ENCODE measurements around the gene KIAA1210. TPM values are rescaled to one million over a fixed set of nuclear protein-coding genes. Genes with fewer than 3 reads are reported as not detected.

Gene KIAA1210
- polyA plus RNA-seq, 3 donors, result not detected

DNA sequence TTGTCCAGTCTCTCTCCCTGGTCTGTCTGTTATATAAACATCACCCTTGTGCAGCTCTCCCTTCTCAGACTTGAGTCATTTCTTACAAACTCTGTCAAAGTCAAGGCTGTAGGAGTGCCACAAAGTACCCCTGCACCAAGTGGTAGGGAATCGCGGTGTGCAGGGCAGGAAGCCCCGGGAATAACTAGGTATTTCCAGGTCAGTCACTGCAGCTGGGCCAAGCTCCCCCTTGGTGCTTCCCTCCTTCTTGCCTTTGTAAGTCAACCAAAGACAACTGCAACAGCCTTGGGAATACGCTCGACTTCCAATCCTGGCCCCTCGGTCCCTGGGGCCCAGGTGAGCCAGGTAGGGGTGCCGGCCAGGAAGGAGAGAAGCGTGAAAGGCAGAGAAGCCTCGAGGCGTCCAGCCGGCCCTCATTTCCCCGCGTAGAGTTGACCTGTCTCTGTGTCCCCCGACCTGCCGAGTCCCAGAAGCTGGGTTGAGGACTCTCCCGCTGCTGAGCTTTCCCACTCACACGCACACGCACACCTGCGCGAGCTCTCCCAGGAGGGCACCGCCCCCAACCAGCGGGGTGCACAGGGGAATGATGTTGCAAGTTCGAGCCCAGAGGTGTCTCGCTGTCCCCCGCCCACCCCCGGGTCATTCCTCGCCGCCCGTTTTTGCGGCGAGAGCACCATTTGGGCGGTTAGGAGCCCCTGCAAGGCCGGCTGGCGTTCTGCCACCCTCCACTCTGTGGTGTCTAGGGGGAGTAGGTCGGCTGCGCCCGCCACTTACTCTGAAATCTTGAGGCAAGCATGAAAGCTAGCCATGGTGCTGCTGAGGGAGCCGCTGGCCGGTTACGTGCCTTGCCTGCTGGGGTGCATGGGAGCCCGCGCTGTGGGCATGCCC lies 22.8 kb upstream of the KIAA1210 start:
- Histone ChIP-seq H3K27ac (ENCODE audit: low read depth in 1 of 2, low read length in 2 of 2) (no peak overlapping the region), H2AFZ (ENCODE audit: insufficient read depth, low read depth, low read length, poor library complexity, severe bottlenecking) (no peak overlapping the region), H3K27me3 (ENCODE audit: control insufficient read depth in 2 of 2, insufficient read depth in 2 of 2, low read length in 2 of 2) (peaks cover 0 to 10% of the 10 kb centered on the region in 2 donors), H3K36me3 (replicated peaks in 1 of 2; ENCODE audit: control insufficient read depth in 1 of 2, insufficient read depth in 2 of 2, low read length in 2 of 2) (no peaks in the 10 kb centered on the region), H3K4me3 (replicated peaks in 1 of 3; ENCODE audit: low read depth in 2 of 3, low read length in 3 of 3) (no peak overlapping the region), H3K79me2 (ENCODE audit: insufficient read depth, low read length) (no peaks in the 10 kb centered on the region), H3K4me2 (replicated peaks; ENCODE audit: extremely low read depth, low read length, poor library complexity, severe bottlenecking) (no peak overlapping the region), H4K20me1 (ENCODE audit: insufficient read depth, low read length) (no peaks in the 10 kb centered on the region), H3K9ac (ENCODE audit: insufficient read depth, low read length, poor library complexity, severe bottlenecking) (no peak overlapping the region), H3K4me1 (ENCODE audit: control insufficient read depth in 1 of 2, insufficient read depth in 2 of 2, low read length in 2 of 2) (no peaks in the 10 kb centered on the region), H3K9me3 (replicated peaks in 1 of 2; ENCODE audit: control insufficient read depth in 1 of 2, insufficient read depth in 1 of 2, low read length in 2 of 2) (no peaks in the 10 kb centered on the region)
- intact Hi-C loops (cut with micrococcal nuclease), result no loop called here
- Mint-ChIP-seq H3K27ac (no peak overlapping the region), H3K36me3 (no peaks in the 10 kb centered on the region), H3K4me3 (peak overlapping the region in 1 of 2 donors; percentile 15), H3K9me3 (peaks cover 0 to 5% (median 0%) of the 10 kb centered on the region in 7 donors), H3K27me3 (ENCODE audit: low read depth in 3 of 3) (peaks cover 14 to 22% (median 16%) of the 10 kb centered on the region in 3 donors), H3K4me1 (no peaks in the 10 kb centered on the region)
- TF ChIP-seq, protein P1, sequence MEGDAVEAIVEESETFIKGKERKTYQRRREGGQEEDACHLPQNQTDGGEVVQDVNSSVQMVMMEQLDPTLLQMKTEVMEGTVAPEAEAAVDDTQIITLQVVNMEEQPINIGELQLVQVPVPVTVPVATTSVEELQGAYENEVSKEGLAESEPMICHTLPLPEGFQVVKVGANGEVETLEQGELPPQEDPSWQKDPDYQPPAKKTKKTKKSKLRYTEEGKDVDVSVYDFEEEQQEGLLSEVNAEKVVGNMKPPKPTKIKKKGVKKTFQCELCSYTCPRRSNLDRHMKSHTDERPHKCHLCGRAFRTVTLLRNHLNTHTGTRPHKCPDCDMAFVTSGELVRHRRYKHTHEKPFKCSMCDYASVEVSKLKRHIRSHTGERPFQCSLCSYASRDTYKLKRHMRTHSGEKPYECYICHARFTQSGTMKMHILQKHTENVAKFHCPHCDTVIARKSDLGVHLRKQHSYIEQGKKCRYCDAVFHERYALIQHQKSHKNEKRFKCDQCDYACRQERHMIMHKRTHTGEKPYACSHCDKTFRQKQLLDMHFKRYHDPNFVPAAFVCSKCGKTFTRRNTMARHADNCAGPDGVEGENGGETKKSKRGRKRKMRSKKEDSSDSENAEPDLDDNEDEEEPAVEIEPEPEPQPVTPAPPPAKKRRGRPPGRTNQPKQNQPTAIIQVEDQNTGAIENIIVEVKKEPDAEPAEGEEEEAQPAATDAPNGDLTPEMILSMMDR (IDR thresholded peaks at IDR 0.05), result no peak
- no peak for DNase-seq
- WGBS (ENCODE audit: insufficient coverage), result 67% methylated on average over 14 of the region's 42 CpGs

DNA sequence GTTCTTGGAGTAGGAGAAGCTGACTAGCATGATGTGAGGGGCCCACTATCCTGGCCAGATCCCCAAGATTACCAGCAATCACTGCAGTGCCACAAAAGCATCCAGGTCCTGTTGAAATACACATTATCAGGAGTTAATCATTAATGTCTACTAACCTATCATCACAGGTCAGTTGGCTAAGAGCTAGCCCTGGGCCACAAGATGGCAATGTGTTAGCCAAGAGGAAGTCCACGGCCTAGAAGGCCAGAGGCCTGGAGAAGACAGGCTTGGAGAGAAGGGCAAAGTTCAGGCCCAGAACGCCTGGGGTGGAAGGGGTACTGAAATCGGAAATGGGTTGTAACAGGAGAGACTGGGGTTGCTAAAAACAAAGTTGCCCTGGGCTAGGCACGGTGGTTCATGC lies 19.9 kb upstream of the KIAA1210 start:
- intact Hi-C loops (cut with micrococcal nuclease), result no loop called here
- no peak overlapping the region for H3K4me3 Mint-ChIP-seq
- H3K9me3 ChIP-seq (replicated peaks in 1 of 2; ENCODE audit: control insufficient read depth in 1 of 2, insufficient read depth in 1 of 2, low read length in 2 of 2), result no peaks in the 10 kb centered on the region
- H3K4me3 ChIP-seq (replicated peaks in 1 of 3; ENCODE audit: low read depth in 2 of 3, low read length in 3 of 3), result no peak overlapping the region
- TF ChIP-seq, protein P1 (IDR thresholded peaks at IDR 0.05), result no peak
- H3K79me2 ChIP-seq (ENCODE audit: insufficient read depth, low read length), result no peaks in the 10 kb centered on the region
- H3K9ac ChIP-seq (ENCODE audit: insufficient read depth, low read length, poor library complexity, severe bottlenecking), result no peak overlapping the region
- H2AFZ ChIP-seq (ENCODE audit: insufficient read depth, low read depth, low read length, poor library complexity, severe bottlenecking), result no peak overlapping the region
- no peak overlapping the region for H3K27ac ChIP-seq (ENCODE audit: low read depth in 1 of 2, low read length in 2 of 2)
- H3K4me1 Mint-ChIP-seq, result no peaks in the 10 kb centered on the region
- no peaks in the 10 kb centered on the region for H3K4me1 ChIP-seq (ENCODE audit: control insufficient read depth in 1 of 2, insufficient read depth in 2 of 2, low read length in 2 of 2)
- peaks cover 0 to 5% (median 0%) of the 10 kb centered on the region in 7 donors for H3K9me3 Mint-ChIP-seq
- no peaks in the 10 kb centered on the region for H3K36me3 ChIP-seq (replicated peaks in 1 of 2; ENCODE audit: control insufficient read depth in 1 of 2, insufficient read depth in 2 of 2, low read length in 2 of 2)
- H3K27ac Mint-ChIP-seq, result no peak overlapping the region
- DNase-seq, result no peak
- peaks cover 0 to 8% of the 10 kb centered on the region in 2 donors for H3K27me3 ChIP-seq (ENCODE audit: control insufficient read depth in 2 of 2, insufficient read depth in 2 of 2, low read length in 2 of 2)
- H3K36me3 Mint-ChIP-seq, result no peaks in the 10 kb centered on the region
- H3K4me2 ChIP-seq (replicated peaks; ENCODE audit: extremely low read depth, low read length, poor library complexity, severe bottlenecking), result no peak overlapping the region
- H3K27me3 Mint-ChIP-seq (ENCODE audit: low read depth in 3 of 3), result peaks cover 9 to 19% (median 14%) of the 10 kb centered on the region in 3 donors
- no peaks in the 10 kb centered on the region for H4K20me1 ChIP-seq (ENCODE audit: insufficient read depth, low read length)
- WGBS (ENCODE audit: insufficient coverage), result no CpG with 5 or more reads among the region's 4 CpGs

Measured in CD14-positive monocyte (primary cell).